SK-N-SH (cell line): ENCODE data around the gene PLEKHA4. TPM values are rescaled to one million over a fixed set of nuclear protein-coding genes. Genes with fewer than 3 reads are reported as not detected.

Experiments used
- CTCF ChIA-PET: fragments of 300-600, 350-600 bp; formaldehyde crosslinking; extraction: SDS; loops from one replicate; lab custom pipeline; 2021; lab: Yijun Ruan, JAX
- POLR2A ChIA-PET: fragments of 350-600 bp; sonication (Branson Sonifier 250); formaldehyde crosslinking; extraction: SDS; loops from one replicate; lab custom pipeline; 2020; ENCODE audit warnings: antibody characterized with exemption, inconsistent platforms; lab: Yijun Ruan, JAX
- DNase-seq: peaks from one replicate; pipeline ENCODE4 v3.0.0; 2012
- H2AFZ ChIP-seq: fragments of 200-600 bp; sonication (generic); 2 replicates; pipeline ENCODE4 v1.8.1; 2016; ENCODE audit warnings: antibody characterized with exemption, mild to moderate bottlenecking, low read depth
- H3F3A ChIP-seq: fragments of 200-600 bp; sonication (generic); replicated peaks from 2 replicates; pipeline ENCODE3; 2016; ENCODE audit warnings: antibody characterized with exemption, mild to moderate bottlenecking; ENCODE audit not compliant: insufficient read depth
- H3K27ac ChIP-seq, 2 experiments: fragments of 200-500 bp in 1 of 2; fragments of 200-600 bp in 1 of 2; sonication (Bioruptor generic) in 1 of 2; sonication (generic), shearing (Covaris generic) in 1 of 2; 2 replicates each; pipeline versions ENCODE4 v1.5.1 to v1.6.1; 2014 to 2016; ENCODE audit warnings: low read depth in 2 of 2, inconsistent platforms in 1 of 2, low read length in 1 of 2, mild to moderate bottlenecking in 1 of 2, mixed read lengths in 1 of 2
- H3K27me3 ChIP-seq: fragments of 200-600 bp; sonication (generic), shearing (Covaris generic); 2 replicates; pipeline ENCODE4 v1.6.1; 2016; ENCODE audit warnings: mixed run types; ENCODE audit not compliant: insufficient read depth
- H3K36me3 ChIP-seq, 2 experiments: fragments of 200-500 bp in 1 of 2; fragments of 200-600 bp in 1 of 2; sonication (Bioruptor generic) in 1 of 2; sonication (generic) in 1 of 2; replicated peaks in 1 of 2; 2 replicates each; pipeline versions ENCODE3 to v1.5.1; 2014 to 2016; ENCODE audit warnings: low read length in 1 of 2, mild to moderate bottlenecking in 1 of 2; ENCODE audit not compliant: insufficient read depth in 2 of 2, control insufficient read depth in 1 of 2
- H3K4me1 ChIP-seq, 2 experiments: fragments of 200-500 bp in 1 of 2; fragments of 200-600 bp in 1 of 2; sonication (Bioruptor generic) in 1 of 2; sonication (generic), shearing (Covaris generic) in 1 of 2; 2 replicates each; pipeline versions ENCODE4 v1.5.1 to v1.6.1; 2014 to 2016; ENCODE audit warnings: low read depth in 1 of 2, low read length in 1 of 2, mixed run types in 1 of 2; ENCODE audit not compliant: insufficient read depth in 2 of 2, control insufficient read depth in 1 of 2
- H3K4me2 ChIP-seq: fragments of 200-600 bp; sonication (generic), shearing (Covaris generic); 2 replicates; pipeline ENCODE4 v1.6.1; 2017; ENCODE audit warnings: mixed run types
- H3K4me3 ChIP-seq, 2 experiments: fragments of 200-500 bp in 1 of 2; fragments of 200-600 bp in 1 of 2; sonication (Bioruptor generic) in 1 of 2; sonication (generic), shearing (Covaris generic) in 1 of 2; 2 replicates each; pipeline versions ENCODE4 v1.5.1 to v1.8.1; 2014 to 2016; ENCODE audit warnings: low read depth in 2 of 2, inconsistent platforms in 1 of 2, low read length in 1 of 2, mild to moderate bottlenecking in 1 of 2, mixed read lengths in 1 of 2, moderate library complexity in 1 of 2
- H3K79me2 ChIP-seq: fragments of 200-600 bp; sonication (generic); 2 replicates; pipeline ENCODE4 v1.8.1; 2017; ENCODE audit warnings: mild to moderate bottlenecking; ENCODE audit not compliant: insufficient read depth
- H3K9ac ChIP-seq: fragments of 200-600 bp; sonication (generic); 2 replicates; pipeline ENCODE4 v1.6.1; 2017; ENCODE audit warnings: mixed run types
- H3K9me2 ChIP-seq: fragments of 200-600 bp; sonication (generic); 2 replicates; pipeline ENCODE4 v1.6.1; 2017; ENCODE audit warnings: mixed run types
- H3K9me3 ChIP-seq: fragments of 200-600 bp; sonication (generic); 2 replicates; pipeline ENCODE4 v1.6.1; 2017; ENCODE audit warnings: mixed run types, mild to moderate bottlenecking, moderate library complexity
- H4K20me1 ChIP-seq: fragments of 200-600 bp; sonication (generic); 2 replicates; pipeline ENCODE4 v1.6.1; 2017; ENCODE audit warnings: mild to moderate bottlenecking, mixed run types; ENCODE audit not compliant: insufficient read depth
- SMC3 ChIP-seq: IDR thresholded peaks from 2 replicates; pipeline ENCODE4 v1.6.1; 2012; ENCODE audit warnings: low read depth, low read length, improper control_type of control experiment
- TAF1 ChIP-seq: IDR thresholded peaks from 2 replicates; pipeline ENCODE4 v1.6.1; 2012; ENCODE audit warnings: low read depth, mild to moderate bottlenecking, low read length, moderate library complexity, borderline replicate concordance
- TCF12 ChIP-seq: IDR thresholded peaks from 2 replicates; pipeline ENCODE4 v1.4.0; 2012
- WGBS: methylation state at CpG from one replicate; pipeline ENCODE4 v1.1.6; 2017; ENCODE audit warnings: low lambda C conversion rate; 5-methylcytosine and 5-hydroxymethylcytosine counted together
- polyA plus RNA-seq, 3 experiments: library from polyadenylated mRNA; depleted of rRNA; stranded (reverse); fragments of >200 nt; gene quantifications; 2 replicates each; pipeline ENCODE4 v1.2.3, GENCODE V29; 2012
- TF ChIP-seq, protein P1 (sequence below): IDR thresholded peaks from 2 replicates; pipeline ENCODE4 v1.6.1; 2012; ENCODE audit warnings: mild to moderate bottlenecking, low read depth, low read length, moderate library complexity
- TF ChIP-seq, protein P2 (sequence below): IDR thresholded peaks from 2 replicates; pipeline ENCODE4 v1.4.0; 2012; ENCODE audit warnings: low read depth
- TF ChIP-seq, protein P3 (sequence below): fragments of 150-350 bp; IDR thresholded peaks from 2 replicates; pipeline ENCODE4 v1.6.1; 2016; ENCODE audit warnings: mild to moderate bottlenecking, low read depth, low read length

The PLEKHA4 gene
- polyA plus RNA-seq, 1 of the 3 experiments (the other 2 are of a cell fraction): 5.6 TPM

DNA sequence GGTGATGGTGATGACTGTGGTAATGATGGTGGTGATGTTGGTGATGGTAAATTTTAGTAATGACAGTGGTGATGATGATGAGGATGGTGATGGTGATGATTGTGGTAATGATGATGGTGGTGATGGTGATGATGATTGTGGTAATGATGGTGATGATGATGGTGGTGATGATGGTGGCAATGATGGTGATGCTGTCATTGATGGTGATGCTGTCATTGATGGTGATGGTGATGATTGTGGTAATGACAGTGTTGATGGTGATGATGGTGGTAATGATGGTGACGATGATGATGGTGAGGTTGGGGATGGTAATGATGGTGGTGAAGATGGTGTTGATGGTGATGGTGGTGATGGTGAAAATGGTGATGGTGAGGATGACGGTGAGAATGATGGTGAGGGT is 45.9 kb downstream of the PLEKHA4 start:
- WGBS: 97% methylated on average over 2 of the region's 2 CpGs
- no peaks in the 10 kb centered on the region for H3K36me3 ChIP-seq
- POLR2A ChIA-PET: no interaction called here

DNA sequence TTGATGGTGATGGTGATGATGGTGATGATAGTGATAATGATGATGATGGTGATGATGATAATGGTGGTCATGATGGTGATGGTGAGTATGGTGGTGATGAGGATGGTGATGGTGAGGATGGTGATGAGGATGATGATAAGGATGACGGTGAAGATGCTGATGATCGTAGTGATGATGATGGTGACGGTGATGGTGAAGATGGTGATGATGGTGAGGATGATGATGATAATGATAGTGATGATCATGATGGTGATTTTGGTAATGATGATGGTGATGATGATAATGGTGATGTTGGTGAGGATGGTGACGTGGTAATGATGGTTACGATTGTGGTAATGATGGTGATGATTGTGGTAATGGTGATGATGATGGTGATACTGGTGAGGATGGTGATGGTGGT is 46.8 kb downstream of the PLEKHA4 start:
- POLR2A ChIA-PET: no interaction called here
- Histone ChIP-seq H3K4me1 (no peaks in the 10 kb centered on the region), H2AFZ (no peak overlapping the region), H4K20me1 (no peaks in the 10 kb centered on the region), H3K4me3 (no peak overlapping the region), H3F3A (no peaks in the 10 kb centered on the region), H3K79me2 (no peaks in the 10 kb centered on the region), H3K27ac (no peak overlapping the region), H3K9me2 (no peaks in the 10 kb centered on the region), H3K27me3 (no peaks in the 10 kb centered on the region), H3K36me3 (no peaks in the 10 kb centered on the region), H3K9ac (no peak overlapping the region), H3K4me2 (no peak overlapping the region), H3K9me3 (no peaks in the 10 kb centered on the region)
- DNase-seq: no peak
- no peak for TF ChIP-seq SMC3
- 78% methylated on average over 5 of the region's 5 CpGs for WGBS
- CTCF ChIA-PET: interaction anchor here (0.7 kb wide), 2 partner anchors 26 to 232 kb away, joined by 3 read pairs; no protein-coding TSS in a partner anchor

More for the DNA sequence above, 45.9 kb downstream of the PLEKHA4 start:
- no peaks in the 10 kb centered on the region for H3K9me3 ChIP-seq
- no peak overlapping the region for H3K4me3 ChIP-seq
- H3K27ac ChIP-seq: no peak overlapping the region
- CTCF ChIA-PET: no interaction called here
- no peaks in the 10 kb centered on the region for H3K4me1 ChIP-seq
- TF ChIP-seq, protein P1, sequence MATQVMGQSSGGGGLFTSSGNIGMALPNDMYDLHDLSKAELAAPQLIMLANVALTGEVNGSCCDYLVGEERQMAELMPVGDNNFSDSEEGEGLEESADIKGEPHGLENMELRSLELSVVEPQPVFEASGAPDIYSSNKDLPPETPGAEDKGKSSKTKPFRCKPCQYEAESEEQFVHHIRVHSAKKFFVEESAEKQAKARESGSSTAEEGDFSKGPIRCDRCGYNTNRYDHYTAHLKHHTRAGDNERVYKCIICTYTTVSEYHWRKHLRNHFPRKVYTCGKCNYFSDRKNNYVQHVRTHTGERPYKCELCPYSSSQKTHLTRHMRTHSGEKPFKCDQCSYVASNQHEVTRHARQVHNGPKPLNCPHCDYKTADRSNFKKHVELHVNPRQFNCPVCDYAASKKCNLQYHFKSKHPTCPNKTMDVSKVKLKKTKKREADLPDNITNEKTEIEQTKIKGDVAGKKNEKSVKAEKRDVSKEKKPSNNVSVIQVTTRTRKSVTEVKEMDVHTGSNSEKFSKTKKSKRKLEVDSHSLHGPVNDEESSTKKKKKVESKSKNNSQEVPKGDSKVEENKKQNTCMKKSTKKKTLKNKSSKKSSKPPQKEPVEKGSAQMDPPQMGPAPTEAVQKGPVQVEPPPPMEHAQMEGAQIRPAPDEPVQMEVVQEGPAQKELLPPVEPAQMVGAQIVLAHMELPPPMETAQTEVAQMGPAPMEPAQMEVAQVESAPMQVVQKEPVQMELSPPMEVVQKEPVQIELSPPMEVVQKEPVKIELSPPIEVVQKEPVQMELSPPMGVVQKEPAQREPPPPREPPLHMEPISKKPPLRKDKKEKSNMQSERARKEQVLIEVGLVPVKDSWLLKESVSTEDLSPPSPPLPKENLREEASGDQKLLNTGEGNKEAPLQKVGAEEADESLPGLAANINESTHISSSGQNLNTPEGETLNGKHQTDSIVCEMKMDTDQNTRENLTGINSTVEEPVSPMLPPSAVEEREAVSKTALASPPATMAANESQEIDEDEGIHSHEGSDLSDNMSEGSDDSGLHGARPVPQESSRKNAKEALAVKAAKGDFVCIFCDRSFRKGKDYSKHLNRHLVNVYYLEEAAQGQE: no peak
- TF ChIP-seq, protein P2, sequence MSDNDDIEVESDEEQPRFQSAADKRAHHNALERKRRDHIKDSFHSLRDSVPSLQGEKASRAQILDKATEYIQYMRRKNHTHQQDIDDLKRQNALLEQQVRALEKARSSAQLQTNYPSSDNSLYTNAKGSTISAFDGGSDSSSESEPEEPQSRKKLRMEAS: no peak
- TF ChIP-seq, protein P3, sequence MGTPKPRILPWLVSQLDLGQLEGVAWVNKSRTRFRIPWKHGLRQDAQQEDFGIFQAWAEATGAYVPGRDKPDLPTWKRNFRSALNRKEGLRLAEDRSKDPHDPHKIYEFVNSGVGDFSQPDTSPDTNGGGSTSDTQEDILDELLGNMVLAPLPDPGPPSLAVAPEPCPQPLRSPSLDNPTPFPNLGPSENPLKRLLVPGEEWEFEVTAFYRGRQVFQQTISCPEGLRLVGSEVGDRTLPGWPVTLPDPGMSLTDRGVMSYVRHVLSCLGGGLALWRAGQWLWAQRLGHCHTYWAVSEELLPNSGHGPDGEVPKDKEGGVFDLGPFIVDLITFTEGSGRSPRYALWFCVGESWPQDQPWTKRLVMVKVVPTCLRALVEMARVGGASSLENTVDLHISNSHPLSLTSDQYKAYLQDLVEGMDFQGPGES: no peak
- no peak for TF ChIP-seq TAF1
- no peak for TF ChIP-seq TCF12
- H2AFZ ChIP-seq: no peak overlapping the region
- no peak overlapping the region for H3K9ac ChIP-seq
- H3K27me3 ChIP-seq: no peaks in the 10 kb centered on the region
- H3F3A ChIP-seq: no peaks in the 10 kb centered on the region
- H4K20me1 ChIP-seq: no peaks in the 10 kb centered on the region
- DNase-seq: no peak
- no peaks in the 10 kb centered on the region for H3K79me2 ChIP-seq
- no peaks in the 10 kb centered on the region for H3K9me2 ChIP-seq
- H3K4me2 ChIP-seq: no peak overlapping the region
